Fibroblast of mammary gland (primary cell): ENCODE measurements around the gene PSTPIP1.

Experiments used
- DNase-seq: peaks from one replicate; pipeline ENCODE4 v3.0.0-alpha.2; 2010; ENCODE audit warnings: low read depth
- H3K4me3 ChIP-seq: 2 replicates; pipeline ENCODE4 v1.5.1; 2011; ENCODE audit warnings: low read depth, mild to moderate bottlenecking, low read length, moderate library complexity; ENCODE audit not compliant: control insufficient read depth
- CTCF ChIP-seq: conservative IDR thresholded peaks from 2 replicates; pipeline ENCODE4 v1.5.1; 2011; ENCODE audit warnings: low read depth, low read length, inconsistent platforms; ENCODE audit not compliant: control insufficient read depth, insufficient read depth

PSTPIP1 gene

GRCh38 chr15:77034695-77035489 lies 40.0 kb downstream of the PSTPIP1 start:
- H3K4me3 ChIP-seq, result no peak overlapping the region
- DNase-seq, result no peak
- peak; percentile 66 for TF ChIP-seq CTCF

GRCh38 chr15:77035584-77035983 lies 40.7 kb downstream of the PSTPIP1 start:
- no peak overlapping the region for H3K4me3 ChIP-seq
- no peak for DNase-seq
- no peak for TF ChIP-seq CTCF

GRCh38 chr15:77035999-77036471 lies 41.1 kb downstream of the PSTPIP1 start:
- DNase-seq, result no peak
- H3K4me3 ChIP-seq, result no peak overlapping the region
- no peak for TF ChIP-seq CTCF

- TF ChIP-seq CTCF, result no peak
- no peak for DNase-seq
- H3K4me3 ChIP-seq, result no peak overlapping the region
Measured at GRCh38 chr15:77036537-77037387, 41.8 kb downstream of the PSTPIP1 start.

GRCh38 chr15:77037388-77038209 lies 42.7 kb downstream of the PSTPIP1 start:
- TF ChIP-seq CTCF, result no peak
- no peak for DNase-seq

More at GRCh38 chr15:77037388-77038209, 42.7 kb downstream of the PSTPIP1 start:
- no peak overlapping the region for H3K4me3 ChIP-seq
